Esophagus squamous epithelium (tissue), 5 donors: ENCODE results near the gene BACH2. TPM values are rescaled to one million over a fixed set of nuclear protein-coding genes. Genes with fewer than 3 reads are reported as not detected.

Experiments
- DNase-seq: peaks from one replicate; lab custom pipeline; 2025; lab: John Stamatoyannopoulos, UW
- H3K27ac ChIP-seq, 4 donors: fragments of 200-600 bp; sonication (generic); one replicate each; pipeline ENCODE4 v1.5.1; 2016 to 2019; ENCODE audit warnings: mild to moderate bottlenecking in 1 of 4
- H3K27me3 ChIP-seq, 4 donors: fragments of 200-600 bp; sonication (generic); 1 replicate in 3 of 4; 2 replicates in 1 of 4; pipeline versions ENCODE4 v1.5.1 to v1.6.0; 2017 to 2021; ENCODE audit warnings: antibody characterized with exemption in 1 of 4
- H3K36me3 ChIP-seq, 3 donors: fragments of 200-600 bp; sonication (generic); one replicate each; pipeline ENCODE4 v1.5.1; 2016 to 2019
- H3K4me1 ChIP-seq, 3 donors: fragments of 200-600 bp; sonication (generic); one replicate each; pipeline ENCODE4 v1.5.1; 2017 to 2019
- H3K4me3 ChIP-seq, 4 donors: fragments of 200-600 bp; sonication (generic); 1 replicate in 3 of 4; 2 replicates in 1 of 4; pipeline ENCODE4 v1.5.1; 2016 to 2019; ENCODE audit warnings: mild to moderate bottlenecking in 2 of 4, moderate library complexity in 1 of 4
- H3K9me3 ChIP-seq, 3 donors: fragments of 200-600 bp; sonication (generic); one replicate each; pipeline ENCODE4 v1.5.1; 2016 to 2019
- POLR2A ChIP-seq, 4 donors: fragments of 450-650 bp; IDR thresholded peaks; one replicate each; pipeline ENCODE4 v1.6.1; 2017; ENCODE audit warnings: antibody characterized with exemption in 4 of 4, mild to moderate bottlenecking in 4 of 4, moderate library complexity in 3 of 4
- WGBS, 2 donors: methylation state at CpG; one replicate each; pipeline ENCODE4 v1.1.5; 2018; 5-methylcytosine and 5-hydroxymethylcytosine counted together
- intact Hi-C: fragments of 100-400 bp; cut with DNase I; formaldehyde crosslinking; loops from one replicate; pipeline ENCODE4 v1.15.0; 2022
- small RNA-seq, 4 donors: library from RNA; depleted of rRNA; stranded (forward); fragments of <200 nt; gene quantifications; one replicate each; pipeline ENCODE3, GENCODE V24; 2016
- total RNA-seq, 4 donors: library from RNA; depleted of rRNA; stranded (reverse); fragments of >200 nt; gene quantifications; one replicate each; pipeline ENCODE4 v1.1.0, GENCODE V29; 2016
- TF ChIP-seq, protein P1 (sequence below), 6 experiments: fragments of 450-650 bp in 4 of 6; fragments of 200-600 bp in 2 of 6; sonication (generic) in 2 of 6; IDR thresholded peaks; one replicate each; pipeline ENCODE4 v1.5.1; 2016 to 2019; ENCODE audit warnings: antibody characterized with exemption in 6 of 6, mild to moderate bottlenecking in 4 of 6, moderate library complexity in 4 of 6
- donor health status: DM: yes; HTN: yes; CAD: no.

The BACH2 gene
- total RNA-seq, 4 donors from 2014 or later = 0.22 to 6.1 (median 0.66) TPM

DNA sequence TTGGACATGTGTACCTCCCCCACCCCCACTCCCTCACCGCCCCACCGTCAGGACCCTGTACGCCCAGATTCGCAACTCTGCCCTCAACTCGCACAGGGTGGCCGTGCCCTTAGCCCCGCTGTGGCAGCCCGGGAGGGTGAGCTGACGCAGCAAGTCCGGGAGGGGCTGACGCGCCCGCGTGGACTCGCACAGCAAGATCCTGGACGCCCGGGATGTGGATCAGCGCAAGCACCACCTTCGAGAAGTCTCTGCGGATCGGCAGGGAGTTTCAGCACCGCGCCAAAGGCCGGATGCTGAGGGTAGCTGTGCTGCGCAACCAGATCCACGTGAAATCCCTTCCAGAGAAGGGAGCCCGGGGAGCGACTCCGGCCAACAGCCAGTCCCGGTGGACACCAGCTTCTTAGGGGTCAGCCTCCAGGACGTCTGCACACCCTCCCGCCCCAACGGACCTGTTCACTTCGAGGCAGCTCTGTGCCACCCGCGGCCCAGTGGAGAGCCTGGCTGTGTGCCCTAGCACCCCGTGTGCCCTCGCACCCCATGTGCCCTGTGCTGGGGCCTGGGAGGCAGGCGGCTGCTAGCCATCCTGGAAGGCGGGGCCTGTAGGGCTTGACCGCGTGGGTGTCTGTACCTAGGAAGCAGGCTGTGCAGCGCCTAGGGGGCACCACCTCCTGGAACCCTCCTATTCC is 409.0 kb downstream of the BACH2 start:
- peaks cover 0 to 10% (median 0%) of the 10 kb centered on the region in 3 donors for H3K4me1 ChIP-seq
- no peak for DNase-seq
- no peak overlapping the region for H3K4me3 ChIP-seq
- H3K36me3 ChIP-seq = no peaks in the 10 kb centered on the region
- WGBS, 2 donors = 33 to 73% methylated on average over 3 to 12 of the region's 43 CpGs
- intact Hi-C loops = no loop called here
- H3K27ac ChIP-seq = no peak overlapping the region
- no peaks in the 10 kb centered on the region for H3K9me3 ChIP-seq
- no peak for TF ChIP-seq POLR2A (IDR thresholded peaks at IDR 0.05)
- TF ChIP-seq, protein P1, sequence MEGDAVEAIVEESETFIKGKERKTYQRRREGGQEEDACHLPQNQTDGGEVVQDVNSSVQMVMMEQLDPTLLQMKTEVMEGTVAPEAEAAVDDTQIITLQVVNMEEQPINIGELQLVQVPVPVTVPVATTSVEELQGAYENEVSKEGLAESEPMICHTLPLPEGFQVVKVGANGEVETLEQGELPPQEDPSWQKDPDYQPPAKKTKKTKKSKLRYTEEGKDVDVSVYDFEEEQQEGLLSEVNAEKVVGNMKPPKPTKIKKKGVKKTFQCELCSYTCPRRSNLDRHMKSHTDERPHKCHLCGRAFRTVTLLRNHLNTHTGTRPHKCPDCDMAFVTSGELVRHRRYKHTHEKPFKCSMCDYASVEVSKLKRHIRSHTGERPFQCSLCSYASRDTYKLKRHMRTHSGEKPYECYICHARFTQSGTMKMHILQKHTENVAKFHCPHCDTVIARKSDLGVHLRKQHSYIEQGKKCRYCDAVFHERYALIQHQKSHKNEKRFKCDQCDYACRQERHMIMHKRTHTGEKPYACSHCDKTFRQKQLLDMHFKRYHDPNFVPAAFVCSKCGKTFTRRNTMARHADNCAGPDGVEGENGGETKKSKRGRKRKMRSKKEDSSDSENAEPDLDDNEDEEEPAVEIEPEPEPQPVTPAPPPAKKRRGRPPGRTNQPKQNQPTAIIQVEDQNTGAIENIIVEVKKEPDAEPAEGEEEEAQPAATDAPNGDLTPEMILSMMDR (IDR thresholded peaks at IDR 0.05) = no peak
- H3K27me3 ChIP-seq = peaks cover 0 to 52% (median 1%) of the 10 kb centered on the region in 4 donors

DNA sequence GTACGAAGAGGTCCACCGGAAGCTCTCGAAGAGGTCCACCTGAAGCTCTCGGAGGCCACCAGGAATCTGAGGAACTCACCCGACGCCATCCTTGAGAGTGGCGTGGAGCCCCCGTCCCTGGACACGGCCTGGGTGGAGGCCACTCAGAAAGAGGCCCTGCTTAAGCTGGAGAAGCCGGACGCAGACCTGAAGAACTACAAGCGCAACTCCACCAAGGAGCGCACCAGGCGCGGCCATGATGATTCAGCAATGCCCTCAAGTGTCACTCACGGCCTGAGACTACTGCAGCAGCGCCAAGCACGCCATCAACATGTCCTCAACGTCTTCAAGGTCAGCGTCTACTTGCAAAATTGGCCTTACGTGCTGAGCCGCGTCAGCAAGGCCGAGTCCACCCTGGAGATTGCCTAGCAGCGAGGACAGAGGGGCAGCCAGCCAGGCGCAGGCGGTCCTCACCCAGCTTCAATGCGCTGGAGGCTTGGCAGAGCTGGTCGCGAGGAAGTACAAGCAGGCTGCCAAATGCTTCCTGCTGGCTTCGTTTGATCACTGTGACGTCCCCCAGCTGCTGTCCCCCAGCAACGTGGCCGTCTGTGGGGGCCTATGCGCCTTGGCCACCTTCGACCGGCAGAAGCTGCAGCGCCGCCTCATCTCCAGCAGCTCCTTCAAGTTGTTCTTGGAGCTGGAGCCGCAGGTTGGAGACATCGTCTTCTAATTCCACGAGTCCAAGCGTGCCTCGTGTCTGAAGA is 410.1 kb downstream of the BACH2 start:
- no peak for TF ChIP-seq POLR2A (IDR thresholded peaks at IDR 0.05)
- TF ChIP-seq, protein P1 (IDR thresholded peaks at IDR 0.05) = no peak
- H3K36me3 ChIP-seq = no peaks in the 10 kb centered on the region
- WGBS, 2 donors = 91 to 100% methylated on average over 5 to 18 of the region's 44 CpGs
- H3K4me3 ChIP-seq = no peak overlapping the region
- no peaks in the 10 kb centered on the region for H3K9me3 ChIP-seq
- intact Hi-C loops = no loop called here
- peaks cover 0 to 10% (median 0%) of the 10 kb centered on the region in 3 donors for H3K4me1 ChIP-seq
- peaks cover 0 to 41% (median 1%) of the 10 kb centered on the region in 4 donors for H3K27me3 ChIP-seq
- no peak overlapping the region for H3K27ac ChIP-seq
- no peak for DNase-seq

Small RNA genes lying within 50 kb of the gene (small RNA-seq; reads per million reads assigned to genes)
- gene MIR4464 = 0 reads per million in 4 donors
- gene RF00019 = 0 reads per million in 4 donors
- gene RN7SKP110 = 0 reads per million in 4 donors
